ENCODE results near the gene NHSL1.
"Not testable (repeated sequence)": the region's sequence is repeated elsewhere in the genome, so short reads cannot be mapped to it uniquely, and the experiment has no call there.

The NHSL1 gene

DNA sequence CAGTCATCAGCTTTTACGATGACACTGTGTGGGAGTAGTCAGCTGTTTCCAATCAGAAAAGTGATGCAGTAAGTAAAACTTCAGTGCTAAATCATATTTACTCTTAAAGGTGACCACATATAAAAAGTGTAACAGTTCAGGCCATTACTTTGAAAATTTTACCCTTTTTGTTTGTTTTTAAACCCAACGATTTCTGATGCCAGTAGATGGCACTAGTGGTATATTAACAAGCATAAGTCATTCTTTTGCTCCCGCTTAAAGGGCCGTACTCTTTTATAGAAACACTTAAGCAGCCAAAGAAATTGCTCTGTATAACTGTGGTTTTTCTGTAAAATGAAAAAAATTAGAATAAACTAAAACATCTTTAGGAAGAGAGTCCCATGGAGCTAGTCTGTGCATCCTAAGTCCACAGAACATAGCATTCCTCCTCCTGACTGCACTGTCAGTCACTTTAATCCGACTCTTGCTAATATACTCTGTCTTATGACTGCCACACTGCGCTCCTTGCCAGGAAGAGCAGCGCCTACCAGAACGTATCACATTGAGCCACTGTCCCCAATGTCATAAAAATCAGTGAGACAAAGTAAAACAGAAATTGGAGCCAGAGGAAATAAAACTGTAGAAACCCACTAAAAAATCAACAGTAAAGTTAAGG, 70.2 kb downstream of the NHSL1 start:
- DNase-seq (ENCODE audit: low read depth, low spot score), result no peak

DNA sequence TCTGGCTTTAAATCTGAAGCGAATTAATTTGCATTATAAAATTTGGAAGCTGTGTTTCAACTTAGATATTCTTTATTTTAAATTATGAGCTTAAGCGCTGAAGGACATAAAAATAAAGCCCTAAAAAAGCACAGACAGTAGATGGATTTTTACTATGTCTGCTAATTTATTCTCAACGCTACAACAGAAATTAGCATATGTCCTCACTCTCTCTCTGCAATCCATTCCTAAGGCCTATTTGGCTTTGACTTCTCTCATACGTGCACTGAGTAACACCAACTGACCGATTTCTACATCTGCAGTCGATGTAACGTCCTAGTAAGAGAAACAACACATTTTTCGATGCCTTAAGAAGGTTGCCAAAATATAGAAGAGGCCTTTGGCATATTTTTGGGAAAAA, 71.6 kb downstream of the NHSL1 start:
- no peak for DNase-seq (ENCODE audit: low read depth, low spot score)

DNA sequence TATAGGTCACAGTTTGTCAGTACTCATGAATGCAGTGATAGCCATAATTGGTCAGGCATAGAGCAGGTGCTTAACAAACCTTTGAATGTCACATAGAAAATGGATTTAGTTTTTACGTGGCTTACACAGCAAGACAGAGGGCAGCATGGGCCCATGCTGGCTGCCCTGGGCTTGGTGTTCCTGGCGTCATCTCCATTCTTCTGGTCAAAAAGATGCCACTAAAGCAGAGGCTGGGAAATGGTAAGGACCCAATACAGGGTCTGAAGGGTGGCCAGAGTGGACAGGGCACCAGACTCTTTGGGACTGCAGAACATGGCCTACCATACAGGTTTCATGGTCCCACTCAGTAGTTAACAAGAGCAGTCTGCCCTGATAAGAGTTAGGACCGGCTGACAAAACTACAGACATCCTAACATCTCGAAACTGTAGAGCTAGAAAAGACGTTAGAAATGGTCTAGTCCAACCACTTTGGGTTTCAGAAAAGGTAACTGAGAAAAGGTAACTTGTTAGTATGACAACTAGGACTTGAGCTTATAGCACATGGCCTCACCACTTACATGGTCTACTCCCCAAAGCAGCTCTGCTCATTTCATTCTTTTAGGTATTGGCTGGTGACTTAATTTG, 72.7 kb downstream of the NHSL1 start:
- no peak for DNase-seq (ENCODE audit: low read depth, low spot score)

DNA sequence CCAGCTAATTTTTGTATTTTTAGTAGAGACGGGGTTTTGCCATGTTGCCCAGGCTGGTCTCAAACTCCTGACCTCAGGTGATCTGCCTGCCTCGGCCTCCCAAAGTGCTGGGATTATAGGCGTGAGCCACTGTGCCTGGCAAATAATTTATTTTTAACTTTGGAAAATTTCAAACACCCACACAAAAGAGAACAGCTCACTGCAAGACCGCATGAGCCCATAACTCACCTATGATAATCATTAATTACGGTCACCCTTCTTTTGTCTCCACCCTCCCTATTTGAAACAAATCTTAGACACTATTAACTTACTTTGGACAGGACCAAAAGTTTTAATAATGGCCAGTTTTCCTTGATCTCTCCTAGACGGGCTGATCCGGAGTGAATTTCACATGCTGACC, 74.0 kb downstream of the NHSL1 start:
- not testable (repeated sequence) for DNase-seq (ENCODE audit: low read depth, low spot score)

DNA sequence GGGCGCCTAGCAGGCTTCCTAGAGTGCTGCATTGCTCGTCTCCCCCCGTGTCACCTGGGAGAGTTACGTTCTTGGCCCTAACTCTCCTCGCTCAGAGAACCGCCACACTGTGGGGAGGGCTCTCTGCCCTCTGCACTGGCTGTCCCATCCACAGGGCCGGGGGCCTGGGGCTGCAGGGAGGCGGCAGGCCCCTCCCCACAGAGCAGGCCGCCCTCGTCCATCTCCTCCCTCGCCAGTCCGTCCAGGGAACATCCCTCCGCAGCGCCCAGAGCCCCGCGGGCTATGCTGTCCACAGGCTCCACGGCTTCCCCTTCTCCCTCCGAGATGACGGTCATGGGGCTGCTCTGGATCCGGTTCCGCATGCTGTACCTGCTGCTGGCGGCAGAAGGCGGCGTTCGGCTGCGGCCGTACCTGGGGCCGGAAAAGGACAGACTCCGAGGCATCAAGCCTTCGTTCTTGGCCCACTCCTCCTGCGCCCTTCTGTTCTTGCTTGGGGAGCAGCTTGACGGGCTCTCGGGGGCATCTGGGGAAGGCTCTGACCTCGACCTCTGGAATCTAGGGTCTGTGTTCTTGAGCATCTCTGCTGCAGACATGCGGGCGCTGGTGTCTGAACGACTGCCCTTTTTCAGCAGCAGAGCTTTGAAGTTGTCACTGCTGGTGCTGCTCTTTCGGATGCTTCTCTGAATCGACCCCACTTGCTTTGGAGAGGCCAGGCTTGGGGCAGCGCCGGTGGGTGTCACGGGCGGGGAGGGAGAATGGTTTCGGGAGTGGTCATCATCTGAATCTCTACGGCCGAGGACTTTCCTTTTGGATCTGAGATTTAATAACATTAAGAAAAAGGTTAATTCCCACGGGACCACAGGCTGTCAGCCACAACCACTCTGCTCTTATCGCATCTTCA, 75.0 kb downstream of the NHSL1 start:
- DNase-seq (ENCODE audit: low read depth, low spot score), result no peak

DNA sequence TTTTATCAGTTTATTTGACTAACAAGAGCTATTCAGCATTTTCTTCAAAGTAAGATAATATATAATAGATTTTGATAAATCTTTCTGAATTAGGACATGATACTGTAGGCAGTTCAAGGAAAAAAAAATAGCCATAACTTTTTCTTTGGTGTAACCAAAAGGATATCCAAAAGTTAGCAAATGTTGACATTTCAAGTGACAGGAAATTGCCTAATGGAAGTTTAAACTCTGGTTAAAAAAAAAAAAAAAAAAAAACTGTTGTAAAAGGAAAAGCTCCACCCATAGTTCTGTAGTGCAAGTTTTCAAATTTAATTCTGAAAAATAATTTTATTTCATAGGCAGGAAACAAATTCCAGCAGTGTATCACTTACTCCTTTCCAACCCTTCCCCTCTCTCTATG, 76.4 kb downstream of the NHSL1 start:
- DNase-seq (ENCODE audit: low read depth, low spot score), result no peak

DNA sequence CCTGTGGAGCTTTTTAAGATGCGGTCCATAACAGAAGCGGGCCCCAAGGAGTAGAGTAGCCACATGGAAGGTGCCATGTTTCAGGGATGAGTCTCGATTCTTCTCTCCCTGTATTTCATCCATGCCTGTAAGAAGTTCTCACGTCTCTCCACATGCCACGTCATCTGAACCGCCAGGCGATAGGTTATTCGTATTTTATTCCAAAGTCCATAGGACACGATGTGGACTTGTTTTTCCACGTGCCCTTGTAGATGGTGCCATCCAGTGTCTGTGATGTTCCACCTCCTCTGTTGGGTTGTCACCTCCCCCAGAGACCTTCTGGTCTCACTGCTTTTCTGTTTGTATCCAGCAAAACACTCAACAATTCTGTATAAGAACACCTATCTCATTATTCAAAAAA, 77.7 kb downstream of the NHSL1 start:
- DNase-seq (ENCODE audit: low read depth, low spot score), result no peak

DNA sequence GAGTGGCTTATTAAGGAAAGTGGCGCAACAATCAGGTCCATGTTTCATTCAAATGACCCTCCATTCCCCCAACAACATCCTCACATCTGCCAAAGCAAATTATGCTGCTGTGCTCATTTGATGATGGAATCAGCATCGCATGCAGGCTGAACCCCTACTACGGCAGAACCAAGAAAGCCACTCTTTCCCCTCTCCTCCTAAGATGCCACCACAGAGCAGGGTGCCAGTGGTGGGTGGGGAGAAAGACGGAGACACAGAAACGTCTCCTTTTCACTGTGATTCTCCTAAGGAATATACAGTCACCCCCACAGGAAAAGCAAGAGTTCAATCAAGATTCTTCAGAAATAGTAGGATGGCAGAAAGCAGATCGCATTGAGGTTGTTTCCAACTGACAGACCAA, 78.2 kb downstream of the NHSL1 start:
- DNase-seq (ENCODE audit: low read depth, low spot score), result no peak

DNA sequence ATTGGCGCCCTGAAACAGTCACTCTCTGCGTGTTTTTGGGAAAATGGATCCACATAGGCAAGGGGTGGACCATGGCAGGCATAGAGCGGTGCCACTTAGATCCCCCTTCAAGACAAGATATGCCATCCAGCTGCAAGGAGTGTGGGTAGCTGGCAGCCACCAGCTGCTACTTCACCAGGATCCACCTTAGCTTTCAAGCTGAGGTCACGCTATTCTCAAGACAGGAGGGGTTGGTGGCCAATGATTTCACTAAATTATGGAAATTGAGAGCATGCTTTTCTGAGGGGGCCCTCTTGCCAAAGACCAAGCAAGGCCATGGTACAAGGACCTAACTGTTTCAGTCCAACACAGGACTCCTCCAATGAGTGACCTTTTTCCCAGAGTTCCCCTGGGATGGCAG, 78.9 kb downstream of the NHSL1 start:
- no peak for DNase-seq (ENCODE audit: low read depth, low spot score)

DNA sequence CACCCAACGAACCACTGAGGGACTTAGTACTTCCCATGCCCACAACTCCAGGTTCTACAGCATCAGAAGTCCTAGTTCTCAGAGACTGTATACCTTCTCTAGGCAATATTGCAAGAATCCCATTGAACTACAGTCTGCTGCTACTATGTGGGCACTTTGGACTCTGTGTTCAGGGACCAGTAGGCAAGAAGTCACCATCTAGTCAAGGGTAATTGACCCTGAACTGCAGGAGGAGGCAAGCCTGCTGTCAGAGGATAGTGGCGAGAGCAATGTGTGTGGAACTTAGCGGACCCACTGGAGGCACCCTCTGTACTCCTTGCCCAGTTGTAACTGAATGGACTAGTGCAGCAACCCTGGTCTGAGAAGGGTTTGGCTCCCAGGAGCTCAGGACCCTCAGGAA, 79.5 kb downstream of the NHSL1 start:
- no peak for DNase-seq (ENCODE audit: low read depth, low spot score)

DNA sequence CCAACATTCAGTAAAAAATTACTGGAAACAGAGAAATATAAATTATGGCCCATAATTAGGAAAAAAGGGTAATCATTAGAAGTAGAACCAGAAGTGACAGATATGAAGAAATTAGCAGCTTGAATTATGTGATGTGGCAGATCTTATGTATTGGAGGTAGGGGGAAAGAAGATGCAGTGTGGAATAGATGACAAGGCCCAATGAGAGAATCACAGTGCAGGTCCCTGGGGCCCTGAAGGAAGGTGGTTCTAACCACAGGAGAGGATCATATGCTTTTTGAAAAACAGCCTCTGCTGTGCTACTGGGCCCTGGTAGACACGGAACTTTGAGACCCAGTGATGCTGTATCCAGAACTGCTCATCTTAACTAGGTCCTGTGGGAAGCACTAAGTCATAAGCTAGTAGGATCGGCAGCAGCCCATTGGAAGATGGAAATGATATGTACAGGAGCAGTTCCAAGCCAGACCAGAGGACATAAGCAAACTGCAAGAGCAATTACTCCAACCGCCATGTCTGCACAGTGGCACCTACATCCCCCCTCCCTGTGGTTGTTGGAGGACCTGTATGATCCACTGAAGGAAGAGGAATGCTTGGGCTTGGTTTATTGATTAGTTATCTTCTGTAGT, 81.1 kb downstream of the NHSL1 start:
- no peak for DNase-seq (ENCODE audit: low read depth, low spot score)

DNA sequence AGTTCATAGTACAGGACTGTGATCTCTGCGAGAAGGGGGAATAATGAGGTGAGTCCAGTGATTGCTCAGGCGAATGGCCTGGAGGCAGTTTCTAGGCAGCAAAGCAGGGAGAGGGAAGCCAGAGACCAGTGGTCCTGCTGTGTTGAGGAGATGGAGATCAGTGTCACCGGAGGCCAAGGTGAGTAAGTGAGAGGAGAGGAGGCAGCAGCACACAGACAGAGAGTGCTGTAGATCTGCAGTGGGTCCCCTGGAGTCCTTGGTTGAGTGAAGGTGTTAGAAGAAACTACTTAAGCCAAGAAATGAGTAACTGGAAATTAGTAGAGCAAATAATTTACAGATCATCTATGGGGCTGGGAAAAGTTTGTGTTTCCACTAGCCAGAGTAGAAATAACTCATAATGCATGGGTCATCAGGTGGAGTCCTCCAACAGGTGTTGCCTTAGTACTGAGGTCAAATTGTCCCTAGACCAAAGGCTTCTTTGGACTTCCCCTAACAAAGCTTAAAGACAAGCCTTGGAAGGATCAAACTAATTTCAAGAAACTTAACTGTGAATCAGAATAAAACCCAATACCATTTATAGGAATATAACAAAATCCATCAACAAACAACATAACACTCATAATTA, 81.7 kb downstream of the NHSL1 start:
- DNase-seq (ENCODE audit: low read depth, low spot score), result peak; percentile 46

DNA sequence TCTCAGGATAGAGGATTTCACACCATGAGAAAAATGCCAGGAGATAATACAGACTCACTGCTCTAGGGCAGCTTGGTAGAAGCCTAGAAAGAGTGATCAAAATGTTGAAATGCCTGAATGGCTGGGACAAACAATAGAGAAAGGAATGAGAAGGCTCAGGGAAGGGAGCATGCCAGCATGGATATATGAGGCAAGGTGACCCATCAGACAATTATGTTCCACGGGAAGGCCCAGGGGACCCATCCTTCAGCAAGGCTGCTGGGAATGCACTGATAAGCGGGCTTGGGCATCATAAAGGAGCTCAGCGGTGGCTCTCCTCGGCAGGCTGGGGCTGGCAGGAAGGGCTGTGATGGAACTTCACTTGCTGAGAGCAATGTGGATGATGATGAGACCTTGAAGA, 83.1 kb downstream of the NHSL1 start:
- no peak for DNase-seq (ENCODE audit: low read depth, low spot score)

DNA sequence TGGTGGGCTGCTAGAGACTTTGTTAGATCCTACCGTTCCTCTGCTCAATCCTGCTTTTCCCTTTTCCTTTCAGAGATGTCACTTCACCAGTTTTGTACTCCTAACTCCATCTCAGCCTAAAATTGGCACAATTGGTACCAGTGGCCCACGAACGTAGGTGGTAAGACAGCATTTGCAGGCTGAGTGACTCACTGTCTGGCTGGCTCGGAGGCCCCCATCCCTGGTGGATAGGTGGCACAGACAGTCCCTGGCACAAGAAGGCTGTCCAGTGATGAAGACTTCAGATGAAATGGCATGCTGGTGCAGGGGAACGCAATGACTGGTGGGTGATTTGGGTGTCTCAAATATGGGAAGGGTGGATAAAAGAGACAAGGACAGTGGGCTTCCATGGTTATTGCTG, 84.2 kb downstream of the NHSL1 start:
- DNase-seq (ENCODE audit: low read depth, low spot score), result no peak

DNA sequence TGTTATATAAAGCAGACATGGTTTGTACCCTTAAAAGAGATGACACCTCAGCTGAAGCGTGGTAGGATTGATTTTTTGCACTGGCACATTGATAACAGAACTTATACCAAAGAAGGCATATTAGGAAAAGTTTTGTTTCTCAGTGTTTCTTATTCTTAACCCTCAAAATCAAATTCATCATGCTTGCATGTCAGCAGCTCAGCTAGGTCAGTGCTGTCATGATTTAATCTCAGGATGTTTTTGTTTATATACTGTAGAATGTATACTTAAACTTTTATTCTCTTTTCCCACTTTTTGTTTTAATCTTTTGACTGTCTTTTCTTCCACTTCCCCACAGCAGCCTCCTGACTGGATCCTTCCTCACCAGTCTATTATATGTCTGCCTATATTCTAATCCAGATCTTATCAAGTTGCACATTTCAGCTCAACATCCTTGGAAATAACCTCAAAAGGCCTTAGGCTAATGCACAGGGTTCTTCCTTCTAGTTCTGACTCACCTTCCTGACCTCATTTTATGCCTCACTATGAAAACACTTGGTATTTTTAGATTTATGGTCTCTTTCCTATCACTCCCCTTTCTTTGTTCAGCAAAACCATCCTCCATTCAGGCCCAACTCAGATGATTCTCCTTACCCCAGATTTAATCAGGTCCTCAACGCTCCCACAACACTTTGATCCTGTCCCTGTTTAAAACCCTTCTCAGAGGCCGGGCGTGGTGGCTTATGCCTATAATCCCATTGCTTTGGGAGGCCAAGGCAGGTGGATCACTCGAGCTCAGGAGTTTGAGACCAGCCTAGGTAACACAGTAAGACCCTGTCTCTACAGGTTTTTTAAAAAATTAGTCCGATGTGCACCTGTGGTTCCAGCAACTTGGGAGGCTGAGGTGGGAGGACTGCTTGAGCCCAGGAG, 88.1 kb downstream of the NHSL1 start:
- DNase-seq (ENCODE audit: low read depth, low spot score), result no peak

DNA sequence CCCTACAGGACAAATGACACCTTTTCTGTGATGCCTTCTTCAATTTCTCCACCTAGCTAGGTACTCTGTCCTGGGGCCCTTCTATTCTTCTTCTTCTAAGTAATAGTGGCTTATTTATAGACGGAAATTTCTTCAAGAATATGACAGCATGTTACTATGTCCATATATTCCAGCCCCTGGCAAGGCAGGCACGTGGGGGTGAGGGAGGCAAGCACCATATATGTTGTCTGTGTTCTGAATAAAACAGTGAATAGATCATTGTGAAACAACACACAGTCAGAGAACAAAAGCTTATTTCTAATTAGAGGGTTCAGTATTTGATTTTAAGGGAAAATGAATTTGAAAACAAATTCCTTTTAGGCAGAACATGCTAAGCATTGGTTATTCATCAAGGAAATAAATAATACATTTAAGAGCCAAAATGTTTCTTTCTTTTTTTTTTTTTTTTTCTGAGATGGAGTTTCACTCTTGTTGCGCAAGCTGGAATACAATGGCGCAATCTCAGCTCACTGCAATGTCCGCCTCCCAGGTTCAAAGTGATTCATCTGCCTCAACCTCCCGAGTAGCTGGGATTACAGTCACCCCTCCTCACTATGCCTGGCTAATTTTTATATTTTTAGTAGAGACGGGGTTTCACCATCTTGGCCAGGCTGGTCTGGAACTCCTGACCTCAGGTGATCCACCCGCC, 89.1 kb downstream of the NHSL1 start:
- DNase-seq (ENCODE audit: low read depth, low spot score), result no peak

DNA sequence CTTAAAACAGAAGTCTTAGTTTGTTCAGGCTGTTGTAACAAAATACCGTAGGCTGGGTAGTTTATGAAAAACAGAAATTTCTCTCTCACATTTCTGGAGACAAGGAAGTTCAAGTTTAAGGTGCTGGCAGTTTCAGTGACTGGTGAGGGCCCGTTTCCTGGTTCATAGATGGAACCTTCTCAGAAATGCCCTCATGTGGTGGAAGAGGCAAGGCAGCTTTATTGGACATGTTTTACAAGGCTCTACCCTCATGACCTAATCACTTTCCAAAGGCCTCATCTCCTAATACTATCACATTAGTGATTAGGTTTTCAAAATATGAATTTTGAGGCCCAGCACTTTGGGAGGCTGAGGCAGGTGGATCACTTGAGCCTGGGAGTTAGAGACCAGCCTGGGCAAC, 92.9 kb downstream of the NHSL1 start:
- no peak for DNase-seq (ENCODE audit: low read depth, low spot score)

DNA sequence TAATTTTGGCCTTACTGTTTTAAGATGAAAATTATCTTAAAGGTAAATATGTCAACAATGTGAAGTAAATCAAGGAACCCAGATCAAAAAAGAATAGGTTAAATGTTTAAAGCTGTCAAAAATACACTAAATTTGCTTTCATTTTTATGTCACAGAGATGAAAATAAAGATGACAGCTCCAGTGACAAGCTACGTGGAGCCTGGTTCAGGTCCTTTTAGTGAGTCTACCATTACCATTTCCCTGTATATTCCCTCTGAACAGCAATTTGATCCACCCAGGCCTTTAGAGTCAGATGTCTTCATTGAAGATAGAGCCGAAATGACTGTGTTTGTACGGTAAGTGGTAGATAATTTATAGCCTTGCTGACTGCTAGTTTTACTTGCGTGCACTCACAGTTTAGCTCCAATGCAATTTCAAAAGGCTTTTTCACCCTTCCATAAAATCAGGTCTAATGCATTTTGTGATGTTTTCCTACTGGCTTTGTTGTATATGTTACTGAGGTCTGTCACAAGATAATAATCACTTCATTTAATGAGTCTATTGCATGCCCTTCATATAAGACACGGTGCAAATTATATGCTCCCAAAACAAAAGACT, 93.4 kb downstream of the NHSL1 start:
- no peak for DNase-seq (ENCODE audit: low read depth, low spot score)

DNA sequence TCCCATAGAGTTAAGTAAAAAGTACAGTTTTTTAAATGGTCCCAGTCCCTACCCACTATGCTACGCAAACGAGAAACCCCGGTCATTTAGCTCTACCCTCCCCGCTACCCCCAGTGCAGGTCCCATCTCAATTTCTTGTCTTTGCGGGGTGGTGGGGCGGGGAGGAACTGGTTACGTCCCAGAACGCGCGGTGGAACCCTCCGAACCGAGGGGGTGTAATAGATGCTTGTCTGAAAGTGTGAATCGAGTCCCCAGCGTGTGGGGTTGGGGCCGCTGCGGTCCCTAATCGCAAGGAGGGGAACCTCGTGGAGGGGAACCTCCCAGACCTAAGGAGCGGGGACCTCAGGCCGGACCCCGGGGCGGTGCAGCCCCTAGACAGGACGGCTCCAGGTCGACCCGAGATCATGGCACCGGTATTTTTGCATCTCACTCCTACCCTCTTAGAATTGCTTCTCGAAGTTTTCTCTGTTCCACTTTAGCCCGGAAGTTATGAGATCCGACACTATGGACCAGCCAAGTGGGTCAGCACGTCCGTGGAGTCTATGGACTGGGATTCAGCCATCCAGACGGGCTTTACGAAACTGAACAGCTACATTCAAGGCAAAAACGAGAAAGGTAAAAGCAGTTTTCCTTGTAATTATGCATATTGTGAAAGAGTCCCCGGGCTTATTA, 94.5 kb downstream of the NHSL1 start:
- peak; percentile 52 for DNase-seq (ENCODE audit: low read depth, low spot score)

Data from ELF-1 (cell line).